NCI-H524 (cell line): Measurements from ENCODE around the gene FAM168A.

Source experiments
- DNase-seq, 2 experiments: peaks; one replicate each; lab custom pipeline; 2025; lab: John Stamatoyannopoulos, UW

Gene FAM168A

GRCh38 chr11:73388265-73389133 lies 209.4 kb downstream of the FAM168A start:
- no peak for DNase-seq

DNA sequence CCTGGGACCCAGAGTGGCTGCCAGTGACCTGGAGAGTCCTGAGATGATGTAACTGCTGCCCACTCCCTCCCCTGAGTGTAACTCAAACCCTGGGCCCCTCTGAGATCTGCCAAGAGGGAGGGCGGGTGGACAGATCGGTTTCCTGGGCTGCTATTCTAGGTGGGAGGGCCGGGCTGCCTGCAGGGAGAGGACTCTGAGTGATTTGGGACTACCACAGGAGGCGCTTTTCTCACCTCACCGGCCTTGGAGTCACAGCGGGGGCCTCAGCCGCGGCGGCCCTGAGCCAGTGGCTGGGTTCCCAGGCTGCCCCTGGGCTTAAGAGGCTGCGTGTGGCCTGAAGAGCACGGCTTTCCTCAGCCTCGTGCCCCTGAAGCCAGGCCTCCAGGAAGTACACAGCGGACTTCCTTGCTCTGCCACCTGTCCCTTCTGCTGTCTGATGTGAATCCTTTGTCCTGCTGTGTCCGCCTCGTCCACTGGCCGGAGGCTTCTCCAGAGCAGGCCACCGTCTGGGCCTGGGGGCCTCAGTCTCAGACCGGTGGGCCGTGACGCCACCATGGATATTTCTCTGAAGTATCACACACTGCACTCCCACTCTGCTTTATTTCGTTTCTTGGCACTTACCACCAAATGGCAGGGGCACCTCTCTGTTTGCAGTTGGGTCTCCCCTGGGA lies 210.2 kb downstream of the FAM168A start:
- no peak for DNase-seq

DNA sequence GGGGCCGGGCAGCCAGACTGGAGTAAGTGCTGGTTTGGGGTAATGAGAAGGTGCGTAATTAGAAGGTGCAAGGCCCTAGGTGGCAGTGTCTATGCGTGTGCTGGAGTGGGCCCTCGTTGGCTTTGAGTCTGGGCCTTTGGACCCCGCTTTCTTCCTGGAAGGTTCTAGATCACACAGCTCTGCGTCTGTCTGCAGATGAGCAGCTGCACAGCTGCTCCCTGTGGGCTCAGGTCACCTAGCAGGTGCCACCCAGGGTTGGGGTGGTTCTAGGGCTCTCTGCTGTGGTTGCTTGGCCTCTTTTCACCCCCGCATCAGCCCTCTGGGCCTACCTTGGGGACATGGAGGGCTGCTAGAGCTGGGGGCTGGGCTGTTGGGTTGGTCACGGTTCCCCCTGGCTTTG lies 211.4 kb downstream of the FAM168A start:
- DNase-seq: no peak

DNA sequence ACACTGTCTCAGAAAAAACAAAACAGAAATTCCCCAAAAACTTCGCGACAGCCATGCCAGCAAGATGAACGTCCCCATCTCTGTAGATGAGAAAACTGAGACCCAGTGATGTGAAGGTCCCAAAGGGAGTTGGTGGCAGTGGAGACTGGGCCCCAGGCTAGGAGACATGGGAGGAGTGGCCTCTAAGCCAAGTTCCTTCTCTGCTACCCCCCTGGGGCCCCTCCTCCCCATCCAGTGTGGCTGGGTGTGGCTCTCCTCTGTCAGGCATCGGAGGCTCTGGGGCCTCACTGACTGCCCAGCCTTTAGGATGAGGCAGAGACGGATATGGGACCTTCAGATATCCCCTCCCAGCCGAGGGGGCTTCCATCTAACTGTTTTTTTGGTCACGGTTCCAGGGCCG lies 211.9 kb downstream of the FAM168A start:
- DNase-seq: no peak

GRCh38 chr11:73384872-73385689 lies 212.8 kb downstream of the FAM168A start:
- no peak for DNase-seq

- DNase-seq: no peak
Observed at GRCh38 chr11:73384531-73384871, 213.4 kb downstream of the FAM168A start.

DNA sequence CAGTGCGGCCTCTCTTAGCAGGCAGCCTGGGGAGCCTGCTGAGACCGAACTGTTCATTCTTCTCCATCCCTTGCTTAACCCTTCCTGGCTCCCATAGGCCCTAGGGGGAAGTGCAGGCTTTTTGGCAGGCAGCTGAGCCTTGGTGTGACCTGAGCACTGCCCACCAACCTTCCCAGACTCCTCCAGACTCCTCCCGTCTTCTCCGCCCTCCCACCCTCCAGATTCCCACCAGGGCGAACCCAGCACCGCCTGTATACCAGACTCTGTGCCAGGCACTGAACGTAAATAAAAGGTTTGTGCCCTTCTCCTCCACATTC lies 213.8 kb downstream of the FAM168A start:
- no peak for DNase-seq

DNA sequence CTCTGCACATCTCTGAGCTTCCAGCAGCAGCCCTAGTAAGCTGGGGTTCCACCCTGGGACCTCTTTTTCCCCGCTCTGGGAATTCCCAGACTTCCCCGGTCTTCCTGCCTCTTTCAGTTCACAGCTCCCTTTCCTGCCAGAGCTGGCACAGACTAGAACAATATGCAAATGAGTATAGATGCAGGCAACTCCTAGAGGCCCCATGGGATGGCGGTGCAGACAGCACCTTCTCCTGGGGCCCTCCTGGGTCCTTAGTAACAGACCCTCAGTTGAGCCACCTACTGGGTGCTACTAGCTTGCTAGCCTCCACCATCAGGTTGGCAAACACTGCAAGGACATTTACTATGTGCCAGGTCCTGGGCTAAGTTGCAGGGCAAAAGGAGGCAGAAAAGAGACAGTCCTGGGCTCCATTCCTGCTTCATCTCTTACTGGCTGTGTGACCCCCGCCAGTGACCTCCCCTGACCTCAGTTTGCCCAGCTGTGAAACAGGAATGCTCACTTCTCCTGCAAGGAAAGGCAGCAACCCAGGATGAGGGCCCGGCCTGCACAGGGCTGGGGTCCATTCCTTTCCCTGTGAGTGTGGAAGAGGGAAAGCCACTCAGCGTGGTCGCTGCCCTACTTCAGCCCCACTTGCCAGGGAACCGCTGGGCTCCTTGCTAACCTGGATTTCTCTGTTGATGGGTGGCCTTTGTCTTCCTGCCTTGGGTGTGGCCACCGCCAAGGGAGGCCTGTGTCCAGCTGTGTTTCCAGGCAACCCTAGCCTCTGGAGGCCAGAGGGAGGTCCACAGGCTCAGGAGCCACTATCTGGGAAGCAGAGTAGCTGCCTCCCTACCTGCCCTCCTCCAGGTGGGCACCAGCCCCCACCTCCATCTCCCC lies 214.4 kb downstream of the FAM168A start:
- no peak for DNase-seq

GRCh38 chr11:73382747-73383146 lies 215.2 kb downstream of the FAM168A start:
- no peak for DNase-seq

DNA sequence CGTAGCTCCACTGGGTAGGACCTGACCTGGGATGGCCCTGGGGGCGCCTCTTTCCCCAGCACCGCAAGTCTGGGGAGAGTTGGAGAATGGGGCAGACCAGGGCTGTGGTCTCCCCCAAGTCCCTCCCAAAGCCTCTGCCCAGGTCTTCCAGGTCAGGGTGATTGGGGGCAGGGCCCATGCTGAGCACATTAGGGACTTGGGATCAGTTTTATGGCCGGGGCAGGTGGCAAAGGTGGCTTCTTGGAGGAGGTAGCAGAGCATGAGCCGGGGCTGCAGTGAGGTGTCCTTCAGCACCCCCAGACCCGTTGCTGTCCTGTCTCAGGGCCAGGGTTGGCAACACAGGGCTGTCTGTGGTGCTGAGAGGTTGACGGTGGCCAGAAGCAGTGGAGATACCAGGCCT lies 215.7 kb downstream of the FAM168A start:
- no peak for DNase-seq

DNA sequence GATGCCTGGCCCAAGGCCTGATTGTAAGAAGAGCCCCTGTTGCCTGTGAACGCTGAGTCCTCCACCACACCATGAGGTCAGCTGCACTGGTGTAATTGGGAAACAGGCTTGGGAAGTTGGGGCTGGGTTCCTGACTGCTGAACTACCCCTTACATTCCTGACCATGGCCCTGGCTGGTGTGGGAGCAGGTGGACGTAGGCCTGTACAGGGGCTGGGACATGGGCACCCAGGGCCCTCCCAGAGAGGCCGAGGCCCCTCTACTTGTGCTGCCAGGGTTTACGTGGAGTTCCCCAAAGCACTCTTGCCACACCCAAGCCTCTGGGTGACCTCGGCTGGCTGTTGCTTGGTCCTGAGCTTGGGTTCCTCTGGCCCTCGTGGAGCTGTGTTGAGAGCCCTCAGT lies 216.3 kb downstream of the FAM168A start:
- DNase-seq: no peak

- DNase-seq: no peak
Observed at GRCh38 chr11:73380897-73381410, 217.0 kb downstream of the FAM168A start.

DNA sequence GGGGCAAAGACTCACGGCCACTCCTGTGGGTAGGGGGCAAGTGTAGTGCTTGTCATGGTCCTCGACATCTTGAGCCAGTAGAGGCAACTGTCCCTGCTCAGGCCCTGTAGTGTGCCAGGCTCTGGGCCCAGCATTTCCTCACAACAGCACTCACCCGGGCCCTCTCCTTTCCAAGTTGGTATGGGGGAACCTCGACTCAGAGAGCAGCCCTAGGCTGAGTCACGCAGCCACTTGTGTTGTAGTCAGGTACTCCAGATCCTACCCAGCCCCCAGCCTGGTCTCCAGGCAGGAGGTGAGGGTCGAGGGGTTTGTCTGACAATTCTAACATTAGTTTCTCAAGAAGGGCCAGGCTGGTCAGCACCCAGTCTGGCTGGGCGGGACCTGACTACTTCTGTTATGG lies 217.6 kb downstream of the FAM168A start:
- no peak for DNase-seq

DNA sequence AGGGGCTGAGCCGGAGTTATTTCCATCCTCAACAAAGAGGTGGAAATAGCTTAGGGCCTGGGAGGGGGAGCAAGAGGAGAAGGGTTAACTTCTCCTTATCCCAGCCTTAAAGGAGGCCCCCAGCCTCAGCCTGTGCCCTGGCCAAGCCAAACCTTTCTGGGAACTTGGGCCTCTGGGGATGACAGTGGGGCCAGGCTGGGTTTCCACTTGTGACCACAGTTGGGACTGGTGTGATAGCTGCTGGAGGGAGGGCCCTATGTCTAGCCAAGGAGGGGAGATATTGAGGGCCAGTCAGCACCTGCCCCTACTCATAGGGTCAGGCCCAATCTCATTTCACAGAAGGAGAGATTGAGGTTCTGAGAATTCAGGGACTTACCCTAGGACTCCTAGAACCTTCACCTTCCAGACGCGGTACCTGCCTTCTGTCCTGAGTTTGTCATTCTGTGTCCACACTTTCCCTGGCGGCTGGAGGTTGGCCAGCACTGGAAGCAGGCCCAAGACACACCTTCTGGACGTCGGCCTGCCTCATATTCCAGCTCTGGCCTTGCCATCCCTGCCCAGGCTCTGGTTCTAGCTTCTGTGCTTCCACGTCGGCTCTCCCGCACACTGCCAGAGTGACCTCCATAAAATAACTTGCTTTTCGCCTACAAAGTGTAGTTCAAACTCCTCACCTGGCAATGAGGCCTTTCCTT lies 218.6 kb downstream of the FAM168A start:
- no peak for DNase-seq

GRCh38 chr11:73376803-73377629 lies 220.9 kb downstream of the FAM168A start:
- peak; percentile 20 to 58 for DNase-seq

DNA sequence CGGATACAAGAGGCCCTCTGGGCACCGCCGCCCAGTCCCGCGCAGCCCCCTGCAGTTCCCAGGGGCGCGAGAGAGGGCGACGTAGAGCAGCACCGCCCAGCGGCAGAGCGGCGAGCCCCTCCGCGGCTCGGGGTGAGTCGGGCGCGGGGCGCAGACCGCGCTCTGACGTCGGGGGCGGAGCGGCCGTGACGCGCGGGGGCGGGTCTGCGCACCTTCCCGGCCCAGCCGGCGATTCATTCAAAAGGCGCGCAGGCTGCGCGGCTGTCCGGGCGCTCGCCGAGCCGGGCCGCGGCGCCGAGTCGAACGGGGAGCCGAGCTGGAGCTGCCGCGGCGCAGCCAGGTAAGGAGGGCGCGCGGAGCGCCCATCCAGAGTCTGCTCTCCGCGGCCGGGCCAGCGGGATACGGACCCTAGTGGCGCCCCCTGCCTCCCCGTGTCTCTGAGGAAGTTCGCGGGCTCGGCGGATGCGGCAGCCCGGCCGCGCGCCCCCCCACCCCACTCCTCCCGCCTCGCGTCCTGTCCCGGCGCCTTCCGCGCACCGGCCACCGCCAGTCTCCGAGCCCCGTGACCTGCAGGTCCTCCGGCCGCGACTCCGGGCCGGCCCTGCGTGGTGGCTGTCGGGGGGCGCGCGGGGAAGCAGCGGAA lies 221.6 kb downstream of the FAM168A start, which contains the start of gene RELT:
Gene RELT (plus strand): TSS at position 240 of the 643 bp plus-strand sequence. CDS start 12,738 bp downstream, outside the sequence.
- DNase-seq: peak; percentile 53 to 78

- DNase-seq: no peak
Observed at GRCh38 chr11:73375830-73376159, 222.1 kb downstream of the FAM168A start.

- DNase-seq: no peak
Observed at GRCh38 chr11:73374151-73374550, 223.8 kb downstream of the FAM168A start.

- DNase-seq: no peak
Observed at GRCh38 chr11:73372375-73372993, 225.4 kb downstream of the FAM168A start.
